NCI-H2171 (cell line): ENCODE data around the gene KLHL10.
A peak's percentile ranks its signal among the peaks of the same experiment; 100 is the strongest.
"Not testable (repeated sequence)": the region's sequence is repeated elsewhere in the genome, so short reads cannot be mapped to it uniquely, and the experiment has no call there.

Experiments used
- DNase-seq: peaks from one replicate; lab custom pipeline; 2025; lab: John Stamatoyannopoulos, UW

The KLHL10 gene

GRCh38 chr17:41851382-41851781 lies 13.8 kb downstream of the KLHL10 start:
- not testable (repeated sequence) for DNase-seq

- DNase-seq = no peak
Observed at GRCh38 chr17:41860254-41860931, 22.8 kb downstream of the KLHL10 start.

- no peak for DNase-seq
Observed at GRCh38 chr17:41863074-41863848, 25.6 kb downstream of the KLHL10 start.

GRCh38 chr17:41864498-41864835 lies 26.8 kb downstream of the KLHL10 start:
- DNase-seq = no peak

GRCh38 chr17:41864836-41865595 lies 27.4 kb downstream of the KLHL10 start, which contains the start of gene KLHL11:
Gene KLHL11, minus strand, starts transcription at chr17:41865423. Its CDS starts 53 bp downstream, at chr17:41865370.
- peak; percentile 86 for DNase-seq

GRCh38 chr17:41865596-41865893 lies 27.9 kb downstream of the KLHL10 start:
- no peak for DNase-seq

- no peak for DNase-seq
Observed at GRCh38 chr17:41868568-41868967, 30.9 kb downstream of the KLHL10 start.

- DNase-seq = no peak
Observed at GRCh38 chr17:41869426-41869825, 31.8 kb downstream of the KLHL10 start.

- no peak for DNase-seq
Observed at GRCh38 chr17:41870097-41870496, 32.5 kb downstream of the KLHL10 start.

GRCh38 chr17:41870627-41871026 lies 33.0 kb downstream of the KLHL10 start:
- DNase-seq = no peak

- no peak for DNase-seq
Observed at GRCh38 chr17:41871789-41872188, 34.2 kb downstream of the KLHL10 start.

GRCh38 chr17:41873559-41874292 lies 36.1 kb downstream of the KLHL10 start:
- no peak for DNase-seq

- DNase-seq = not testable (repeated sequence)
Observed at GRCh38 chr17:41874293-41874670, 36.7 kb downstream of the KLHL10 start.

- no peak for DNase-seq
Observed at GRCh38 chr17:41880130-41880529, 42.5 kb downstream of the KLHL10 start.

GRCh38 chr17:41882756-41883155 lies 45.1 kb downstream of the KLHL10 start:
- no peak for DNase-seq

GRCh38 chr17:41885733-41886132 lies 48.1 kb downstream of the KLHL10 start:
- no peak for DNase-seq

GRCh38 chr17:41888332-41888965 lies 50.8 kb downstream of the KLHL10 start:
- DNase-seq = no peak

GRCh38 chr17:41891135-41892020 lies 53.8 kb downstream of the KLHL10 start:
- DNase-seq = no peak

GRCh38 chr17:41892021-41892376 lies 54.4 kb downstream of the KLHL10 start:
- no peak for DNase-seq

GRCh38 chr17:41893384-41893783 lies 55.8 kb downstream of the KLHL10 start:
- DNase-seq = no peak

- DNase-seq = no peak
Observed at GRCh38 chr17:41894791-41895331, 57.2 kb downstream of the KLHL10 start.
